Sigmoid colon (tissue), 4 donors: ENCODE data around the gene PPP6R3.

Source experiments
- CTCF ChIP-seq, 4 experiments: fragments of 450-650 bp in 3 of 4; fragments of 200-600 bp in 1 of 4; IDR thresholded peaks; one replicate each; pipeline ENCODE4 v1.5.1; 2016 to 2019; ENCODE audit warnings: antibody characterized with exemption in 4 of 4, mild to moderate bottlenecking in 3 of 4, moderate library complexity in 2 of 4
- EP300 ChIP-seq, 4 donors: sonication (generic); formaldehyde crosslinking; IDR thresholded peaks; one replicate each; pipeline ENCODE4 v1.6.1; 2017; ENCODE audit warnings: antibody characterized with exemption in 4 of 4

- TF ChIP-seq CTCF (IDR thresholded peaks at IDR 0.05) = no peak
- TF ChIP-seq EP300 (IDR thresholded peaks at IDR 0.05) = no peak
These were observed 190.2 kb downstream of the PPP6R3 start for GRCh38 chr11:68650801-68651200.
